ENCODE data around the gene NUP93. TPM values are rescaled to one million over a fixed set of nuclear protein-coding genes. Genes with fewer than 3 reads are reported as not detected.
"Not testable (repeated sequence)": the region's sequence is repeated elsewhere in the genome, so short reads cannot be mapped to it uniquely, and the experiment has no call there.

NUP93 gene
- total RNA-seq, 2 donors from 2014 or later: 29.9 to 38.6 TPM

GRCh38 chr16:56767024-56767423 lies 37.1 kb downstream of the NUP93 start:
- intact Hi-C loops (cut with DNase I): no loop called here
- no peak for ATAC-seq

GRCh38 chr16:56769677-56770076 lies 39.7 kb downstream of the NUP93 start:
- DNase-seq: no peak
- intact Hi-C loops (cut with DNase I): no loop called here

More at GRCh38 chr16:56767024-56767423, 37.1 kb downstream of the NUP93 start:
- DNase-seq: no peak

GRCh38 chr16:56771558-56772279 lies 41.8 kb downstream of the NUP93 start:
- no peak for DNase-seq
- ATAC-seq: no peak
- intact Hi-C loops (cut with DNase I): no loop called here

More at GRCh38 chr16:56769677-56770076, 39.7 kb downstream of the NUP93 start:
- no peak for ATAC-seq

- ATAC-seq (no peak), DNase-seq (no peak)
- intact Hi-C loops (cut with DNase I): no loop called here
Observed at GRCh38 chr16:56773532-56773931, 43.6 kb downstream of the NUP93 start.

GRCh38 chr16:56774016-56774680 lies 44.2 kb downstream of the NUP93 start:
- DNase-seq: no peak
- ATAC-seq: no peak
- intact Hi-C loops (cut with DNase I): no loop called here

GRCh38 chr16:56775162-56775561 lies 45.2 kb downstream of the NUP93 start:
- intact Hi-C loops (cut with DNase I): no loop called here
- DNase-seq: no peak
- ATAC-seq: no peak

GRCh38 chr16:56776562-56776961 lies 46.6 kb downstream of the NUP93 start:
- ATAC-seq (peak in 1 of 2 donors; percentile 61), DNase-seq (peak; percentile 49)
- intact Hi-C loops (cut with DNase I): no loop called here

- ATAC-seq (no peak), DNase-seq (no peak)
- intact Hi-C loops (cut with DNase I): no loop called here
Observed at GRCh38 chr16:56777001-56777400, 47.1 kb downstream of the NUP93 start.

- intact Hi-C loops (cut with DNase I): no loop called here
- no peak for ATAC-seq
Observed at GRCh38 chr16:56777482-56777881, 47.6 kb downstream of the NUP93 start.

GRCh38 chr16:56779906-56780305 lies 50.0 kb downstream of the NUP93 start:
- no peak for ATAC-seq
- intact Hi-C loops (cut with DNase I): no loop called here
- no peak for DNase-seq

More at GRCh38 chr16:56777482-56777881, 47.6 kb downstream of the NUP93 start:
- no peak for DNase-seq

- DNase-seq: no peak
Observed at GRCh38 chr16:56780646-56781045, 50.7 kb downstream of the NUP93 start.

GRCh38 chr16:56781528-56781961 lies 51.6 kb downstream of the NUP93 start:
- ATAC-seq (no peak), DNase-seq (no peak)
- intact Hi-C loops (cut with DNase I): no loop called here

More at GRCh38 chr16:56780646-56781045, 50.7 kb downstream of the NUP93 start:
- intact Hi-C loops (cut with DNase I): no loop called here
- no peak for ATAC-seq

- intact Hi-C loops (cut with DNase I): no loop called here
- no peak for ATAC-seq
- no peak for DNase-seq
Observed at GRCh38 chr16:56783344-56783743, 53.4 kb downstream of the NUP93 start.

GRCh38 chr16:56785317-56785716 lies 55.4 kb downstream of the NUP93 start:
- DNase-seq (no peak), ATAC-seq (no peak)
- intact Hi-C loops (cut with DNase I): no loop called here

- intact Hi-C loops (cut with DNase I): no loop called here
- no peak for ATAC-seq
- DNase-seq: no peak
Observed at GRCh38 chr16:56787167-56787566, 57.2 kb downstream of the NUP93 start.

GRCh38 chr16:56788435-56788834 lies 58.5 kb downstream of the NUP93 start:
- DNase-seq (no peak), ATAC-seq (no peak)
- intact Hi-C loops (cut with DNase I): no loop called here

- intact Hi-C loops (cut with DNase I): no loop called here
- DNase-seq: peak; percentile 31
- peak in 1 of 2 donors; percentile 44 for ATAC-seq
Observed at GRCh38 chr16:56789360-56789759, 59.4 kb downstream of the NUP93 start.

- no peak for ATAC-seq
- intact Hi-C loops (cut with DNase I): no loop called here
- no peak for DNase-seq
Observed at GRCh38 chr16:56792967-56793366, 63.0 kb downstream of the NUP93 start.

- intact Hi-C loops (cut with DNase I): no loop called here
- ATAC-seq (no peak), DNase-seq (no peak)
Observed at GRCh38 chr16:56793492-56793891, 63.6 kb downstream of the NUP93 start.

GRCh38 chr16:56795011-56795410 lies 65.1 kb downstream of the NUP93 start:
- DNase-seq (no peak), ATAC-seq (no peak)
- intact Hi-C loops (cut with DNase I): no loop called here

- DNase-seq; intact Hi-C loops (cut with DNase I); ATAC-seq: not testable (repeated sequence)
Observed at GRCh38 chr16:56797038-56797437, 67.1 kb downstream of the NUP93 start.

All from left cardiac atrium (tissue), 4 donors.